IMR-90 (cell line): ENCODE measurements around the gene NCKAP5. TPM values are rescaled to one million over a fixed set of nuclear protein-coding genes. Genes with fewer than 3 reads are reported as not detected.

Experiments used
- ATAC-seq: fragments of 200-7000 bp; cut with Tn5 transposase; 2 replicates; pipeline ENCODE4 v1.9.1; 2020; ENCODE audit warnings: low read depth, mild to moderate bottlenecking, moderate library complexity
- BruUV-seq: library from RNA; stranded (reverse); fragments of 400-500 nt; replicated peaks from 2 replicates; lab custom pipeline; 2021; lab: Mats Ljungman, UMichigan
- CTCF ChIA-PET: fragments of 300-600 bp; formaldehyde crosslinking; extraction: SDS; loops from one replicate; lab custom pipeline; 2021; ENCODE audit warnings: antibody characterized with exemption; lab: Yijun Ruan, JAX
- POLR2A ChIA-PET: fragments of 300-600 bp; sonication (Branson Sonifier 250); formaldehyde crosslinking; loops from one replicate; lab custom pipeline; 2022; ENCODE audit warnings: antibody characterized with exemption; ENCODE audit not compliant: unreplicated experiment; lab: Charles Lee
- DNase-seq: peaks from one replicate; pipeline ENCODE4 v3.0.0; 2013
- H2AFZ ChIP-seq: replicated peaks from 2 replicates; pipeline ENCODE3; 2013; ENCODE audit warnings: low read length, mild to moderate bottlenecking; ENCODE audit not compliant: poor library complexity
- H2AK5ac ChIP-seq: 2 replicates; pipeline ENCODE4 v1.6.1; 2013; ENCODE audit warnings: low read depth, low read length, inconsistent platforms
- H2AK9ac ChIP-seq: replicated peaks from 2 replicates; pipeline ENCODE3; 2013; ENCODE audit warnings: mild to moderate bottlenecking, low read depth, low read length, moderate library complexity; ENCODE audit not compliant: poor library complexity
- H2BK120ac ChIP-seq: 2 replicates; pipeline ENCODE4 v1.6.1; 2013; ENCODE audit warnings: low read depth, low read length, inconsistent platforms
- H2BK15ac ChIP-seq: 3 replicates; pipeline ENCODE4 v1.6.1; 2013; ENCODE audit warnings: low read depth, low read length, inconsistent platforms
- H2BK20ac ChIP-seq: 2 replicates; pipeline ENCODE4 v1.6.1; 2013; ENCODE audit warnings: low read depth, mild to moderate bottlenecking, inconsistent platforms, low read length, moderate library complexity
- H2BK5ac ChIP-seq: 2 replicates; pipeline ENCODE4 v1.6.1; 2013; ENCODE audit warnings: mild to moderate bottlenecking, low read depth, low read length, inconsistent platforms; ENCODE audit not compliant: poor library complexity, severe bottlenecking
- H3K14ac ChIP-seq: replicated peaks from 2 replicates; pipeline ENCODE4 v1.6.1; 2013; ENCODE audit warnings: low read depth, low read length, inconsistent platforms
- H3K18ac ChIP-seq: 2 replicates; pipeline ENCODE4 v1.6.1; 2013; ENCODE audit warnings: low read depth, low read length, control low read depth
- H3K23ac ChIP-seq: 2 replicates; pipeline ENCODE4 v1.6.1; 2013; ENCODE audit warnings: low read depth, low read length, inconsistent platforms
- H3K27ac ChIP-seq: 2 replicates; pipeline ENCODE4 v1.5.1; 2013; ENCODE audit warnings: mild to moderate bottlenecking, control low read depth, low read length; ENCODE audit not compliant: insufficient read depth
- H3K27me3 ChIP-seq: 2 replicates; pipeline ENCODE4 v1.6.1; 2013; ENCODE audit warnings: low read length; ENCODE audit not compliant: control insufficient read depth, insufficient read depth
- H3K36me3 ChIP-seq: 2 replicates; pipeline ENCODE4 v1.6.1; 2013; ENCODE audit warnings: low read length, mixed read lengths; ENCODE audit not compliant: control insufficient read depth, insufficient read depth
- H3K4ac ChIP-seq: 2 replicates; pipeline ENCODE4 v1.6.1; 2013; ENCODE audit warnings: low read depth, low read length, inconsistent platforms
- H3K4me1 ChIP-seq: 2 replicates; pipeline ENCODE4 v1.6.1; 2013; ENCODE audit warnings: low read length, mixed read lengths; ENCODE audit not compliant: control insufficient read depth, insufficient read depth
- H3K4me2 ChIP-seq: 2 replicates; pipeline ENCODE4 v1.6.1; 2013; ENCODE audit warnings: low read depth, mild to moderate bottlenecking, control low read depth, low read length, moderate library complexity
- H3K4me3 ChIP-seq: 2 replicates; pipeline ENCODE4 v1.5.1; 2013; ENCODE audit warnings: low read depth, mild to moderate bottlenecking, control low read depth, low read length, moderate library complexity; ENCODE audit not compliant: insufficient read depth
- H3K56ac ChIP-seq: 2 replicates; pipeline ENCODE4 v1.6.1; 2013; ENCODE audit warnings: low read length, inconsistent platforms; ENCODE audit not compliant: insufficient read depth; ENCODE audit errors: extremely low read depth
- H3K79me1 ChIP-seq, 2 experiments: 2 replicates each; pipeline ENCODE4 v1.6.1; 2013; ENCODE audit warnings: low read length in 2 of 2, inconsistent platforms in 1 of 2, low read depth in 1 of 2
- H3K9ac ChIP-seq: 2 replicates; pipeline ENCODE4 v1.6.1; 2013; ENCODE audit warnings: low read depth, low read length, control low read depth
- H3K9me1 ChIP-seq: 2 replicates; pipeline ENCODE4 v1.6.1; 2013; ENCODE audit warnings: low read length, inconsistent platforms; ENCODE audit not compliant: insufficient read depth
- H3K9me3 ChIP-seq: 2 replicates; pipeline ENCODE4 v1.6.1; 2013; ENCODE audit warnings: low read length; ENCODE audit not compliant: control insufficient read depth, insufficient read depth
- H4K20me1 ChIP-seq: 2 replicates; pipeline ENCODE4 v1.6.1; 2013; ENCODE audit warnings: low read length, inconsistent platforms; ENCODE audit not compliant: insufficient read depth
- H4K5ac ChIP-seq: 2 replicates; pipeline ENCODE4 v1.6.1; 2013; ENCODE audit warnings: mild to moderate bottlenecking, low read depth, low read length, control low read depth
- H4K8ac ChIP-seq, 2 experiments: 2 replicates each; pipeline ENCODE4 v1.6.1; 2013; ENCODE audit warnings: low read depth in 2 of 2, low read length in 2 of 2, control low read depth in 1 of 2, inconsistent platforms in 1 of 2
- H4K91ac ChIP-seq: 2 replicates; pipeline ENCODE4 v1.6.1; 2013; ENCODE audit warnings: low read depth, low read length, inconsistent platforms; ENCODE audit not compliant: insufficient read depth
- MAFK ChIP-seq: IDR thresholded peaks from 2 replicates; pipeline ENCODE4 v1.6.1; 2012; ENCODE audit warnings: low read depth, low read length, improper control_type of control experiment
- WGBS, 2 experiments: methylation state at CpG; one replicate each; pipeline versions ENCODE4 v1.1.5 to v1.1.7; 2013; ENCODE audit warnings: missing lambda C conversion rate in 2 of 2; ENCODE audit not compliant: insufficient read length in 1 of 2; ENCODE audit errors: extremely low coverage in 2 of 2; 5-methylcytosine and 5-hydroxymethylcytosine counted together
- dilution Hi-C: fragments of 300-500 bp; cut with HindIII; formaldehyde crosslinking; loops from one replicate; pipeline ENCODE4 v1.14.3; 2018; ENCODE audit warnings: low sequenced_read_pairs; ENCODE audit not compliant: unreplicated experiment
- in situ Hi-C: fragments of 300-500 bp; cut with MboI; formaldehyde crosslinking; loops from 3 replicates; pipeline ENCODE4 v1.14.3; 2019; ENCODE audit warnings: low sequenced_read_pairs, inconsistent platforms, mixed read lengths
- intact Hi-C: fragments of 100-400 bp; cut with micrococcal nuclease; formaldehyde crosslinking; loops from 2 replicates; pipeline ENCODE4 v1.10.0; 2022
- polyA plus RNA-seq, 3 experiments: library from polyadenylated mRNA; depleted of rRNA; stranded (reverse); fragments of >200 nt; gene quantifications; 2 replicates each; pipeline ENCODE4 v1.2.3, GENCODE V29; 2012; ENCODE audit warnings: low replicate concordance in 1 of 3
- total RNA-seq: library from RNA; depleted of rRNA; stranded (reverse); fragments of >200 nt; gene quantifications from 2 replicates; pipeline ENCODE4 v1.2.3, GENCODE V29; 2012
- TF ChIP-seq, protein P1 (sequence below): fragments of 150-350 bp; IDR thresholded peaks from 2 replicates; pipeline ENCODE4 v1.6.1; 2016; ENCODE audit warnings: low read depth, mild to moderate bottlenecking, low read length, moderate library complexity, borderline replicate concordance

Gene NCKAP5
- total and polyA plus RNA-seq, 2 of the 4 experiments (the other 2 are of a cell fraction): 2.7 to 3.9 TPM

GRCh38 chr2:132941296-132942020, 626.8 kb downstream of the NCKAP5 start:
- no peak overlapping the region for H3K4me2 ChIP-seq
- H3K14ac ChIP-seq: no peak overlapping the region
- in situ Hi-C loops: no loop called here
- peaks cover 2% of the 10 kb centered on the region; the same call in 1 of the 2 replicates for H3K36me3 ChIP-seq
- ChIA-PET CTCF (no interaction called here), POLR2A (no interaction called here)
- no peak overlapping the region for H2BK120ac ChIP-seq
- no peak overlapping the region for H4K91ac ChIP-seq
- no peak overlapping the region for H3K4me3 ChIP-seq
- WGBS, 2 experiments: no CpG with 5 or more reads among the region's 4 CpGs
- dilution Hi-C loops: no loop called here
- H3K4me1 ChIP-seq: peaks cover 11% of the 10 kb centered on the region
- intact Hi-C loops: loop anchor here (10.0 kb wide), 1 partner anchor 63 kb away; no protein-coding TSS in a partner anchor
- H2AK9ac ChIP-seq: peak overlapping the region; percentile 33
- no peak overlapping the region for H2BK5ac ChIP-seq
- no peak overlapping the region for H2AFZ ChIP-seq
- peaks cover 9% of the 10 kb centered on the region; the same call in 1 of the 2 replicates for H4K20me1 ChIP-seq
- DNase-seq (peak; percentile 13), ATAC-seq (no peak)
- H3K9me3 ChIP-seq: no peaks in the 10 kb centered on the region
- BruUV-seq: no TSS peak
- H3K27me3 ChIP-seq: no peaks in the 10 kb centered on the region
- H2BK20ac ChIP-seq: no peak overlapping the region
- no peak overlapping the region for H3K18ac ChIP-seq
- peak overlapping the region; percentile 13; the same call in 1 of the 2 replicates for H2AK5ac ChIP-seq
- H3K79me1 ChIP-seq: peaks cover 0 to 31% of the 10 kb centered on the region in 2 experiments; a peak in 3 of 4 replicates
- no peak overlapping the region for H3K27ac ChIP-seq
- peak; percentile 86 for TF ChIP-seq MAFK
- TF ChIP-seq, protein P1, sequence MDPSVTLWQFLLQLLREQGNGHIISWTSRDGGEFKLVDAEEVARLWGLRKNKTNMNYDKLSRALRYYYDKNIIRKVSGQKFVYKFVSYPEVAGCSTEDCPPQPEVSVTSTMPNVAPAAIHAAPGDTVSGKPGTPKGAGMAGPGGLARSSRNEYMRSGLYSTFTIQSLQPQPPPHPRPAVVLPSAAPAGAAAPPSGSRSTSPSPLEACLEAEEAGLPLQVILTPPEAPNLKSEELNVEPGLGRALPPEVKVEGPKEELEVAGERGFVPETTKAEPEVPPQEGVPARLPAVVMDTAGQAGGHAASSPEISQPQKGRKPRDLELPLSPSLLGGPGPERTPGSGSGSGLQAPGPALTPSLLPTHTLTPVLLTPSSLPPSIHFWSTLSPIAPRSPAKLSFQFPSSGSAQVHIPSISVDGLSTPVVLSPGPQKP: no peak
- H4K8ac ChIP-seq: 0 out of 4 replicates have a peak overlapping the region, but pooled peaks of 1 of the 2 experiments have one; percentile 21
- no peak overlapping the region for H2BK15ac ChIP-seq
- peaks cover 8% of the 10 kb centered on the region for H3K9me1 ChIP-seq
- no peak overlapping the region for H3K56ac ChIP-seq
- H3K23ac ChIP-seq: no peak overlapping the region
- no peak overlapping the region for H3K9ac ChIP-seq
- peak overlapping the region; percentile 11; the same call in 1 of the 2 replicates for H3K4ac ChIP-seq
- H4K5ac ChIP-seq: no peak overlapping the region; the same call in 1 of the 2 replicates
